ENCODE results near the gene MBD4.

GRCh38 chr3:129460155-129460554 lies 20.4 kb upstream of the MBD4 start:
- TF ChIP-seq CTCF (conservative IDR thresholded peaks at IDR 0.05; ENCODE audit: low read depth, low read length) (no peak), EZH2phosphoT487 (IDR thresholded peaks at IDR 0.05; ENCODE audit: borderline replicate concordance, low read length) (no peak)
